Stimulated activated memory B cell treated with anti-CD40 and anti-IgM and Interleukin-4, amounts not matched to agents 10 μg/mL and 1 μg/mL and 100 μg/mL, for 72 hours (primary cell): ENCODE data around the gene CMTM3.
"Not testable (repeated sequence)": the region's sequence is repeated elsewhere in the genome, so short reads cannot be mapped to it uniquely, and the experiment has no call there.

Source experiments
- ATAC-seq: fragments of 150-1000 bp; cut with Tn5 transposase; 2 replicates; pipeline ENCODE4 v1.10.0; 2021
- H3K27ac Mint-ChIP-seq: one replicate; pipeline ENCODE4 v1.8.0; 2022; ENCODE audit warnings: mild to moderate bottlenecking, mixed read lengths
- H3K27me3 Mint-ChIP-seq: one replicate; pipeline ENCODE4 v1.8.0; 2022; ENCODE audit warnings: mixed read lengths
- H3K36me3 Mint-ChIP-seq: one replicate; pipeline ENCODE4 v1.8.0; 2022; ENCODE audit warnings: mixed read lengths
- H3K4me1 Mint-ChIP-seq: one replicate; pipeline ENCODE4 v1.8.0; 2022; ENCODE audit warnings: mixed read lengths
- H3K4me3 Mint-ChIP-seq: one replicate; pipeline ENCODE4 v1.8.0; 2022; ENCODE audit warnings: mild to moderate bottlenecking, moderate library complexity, mixed read lengths
- H3K9me3 Mint-ChIP-seq: one replicate; pipeline ENCODE4 v1.8.0; 2022; ENCODE audit warnings: mixed read lengths

The CMTM3 gene

DNA sequence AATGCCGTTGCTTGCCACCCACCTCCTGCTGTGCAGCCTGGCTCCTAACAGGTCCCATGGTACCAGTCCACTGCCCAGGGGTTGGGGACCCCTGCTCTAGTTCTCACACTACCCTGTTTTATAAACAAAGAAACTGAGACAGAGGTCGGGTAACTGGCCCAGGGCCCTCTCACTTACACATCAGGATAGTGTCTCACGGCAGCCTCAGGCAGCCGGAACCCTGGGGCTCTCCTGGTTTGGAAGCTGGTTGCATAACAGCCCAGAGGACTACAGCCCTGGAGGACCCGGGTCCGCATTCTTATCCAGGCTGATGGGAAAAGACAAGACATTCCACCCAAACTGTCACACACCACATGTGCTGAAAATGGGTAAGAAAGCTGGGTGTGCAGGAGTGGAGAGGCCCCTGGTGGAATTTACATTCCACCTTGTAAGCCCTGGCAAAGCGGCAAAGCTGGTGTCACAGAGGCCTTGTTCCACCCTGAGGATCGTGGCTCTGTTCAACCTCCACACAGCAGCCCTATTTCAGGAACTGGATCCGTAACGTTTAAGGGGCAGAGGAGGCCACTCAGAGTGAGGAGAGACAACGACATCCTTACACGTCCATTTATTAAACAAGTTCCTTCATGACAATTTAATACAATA is 9.8 kb downstream of the CMTM3 start:
- Mint-ChIP-seq H3K36me3 (no peaks in the 10 kb centered on the region), H3K27me3 (peaks cover 37% of the 10 kb centered on the region), H3K4me1 (no peaks in the 10 kb centered on the region), H3K27ac (no peak overlapping the region), H3K4me3 (no peak overlapping the region), H3K9me3 (no peaks in the 10 kb centered on the region)
- no peak for ATAC-seq

DNA sequence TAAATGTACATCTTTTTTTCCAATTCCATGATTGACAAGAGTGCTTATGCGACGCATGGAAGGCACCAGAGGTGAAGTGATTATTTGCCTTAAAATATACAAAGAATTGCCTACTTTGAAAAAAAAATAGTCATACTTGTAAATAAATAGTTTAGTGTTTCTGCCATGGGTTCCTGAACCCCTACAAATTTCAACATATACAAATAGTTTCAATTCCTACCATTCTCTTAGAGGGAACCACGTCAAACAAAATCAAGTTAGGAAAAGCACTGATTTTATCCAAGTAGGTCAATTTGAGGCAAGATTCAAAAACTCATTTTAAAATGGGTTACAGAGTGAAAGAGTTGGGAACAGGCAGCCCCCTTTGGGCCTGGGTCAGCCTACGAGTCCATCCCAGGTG is 11.7 kb downstream of the CMTM3 start:
- Mint-ChIP-seq H3K36me3 (no peaks in the 10 kb centered on the region), H3K27ac (no peak overlapping the region), H3K9me3 (no peaks in the 10 kb centered on the region), H3K27me3 (peaks cover 31% of the 10 kb centered on the region), H3K4me1 (no peaks in the 10 kb centered on the region), H3K4me3 (no peak overlapping the region)
- ATAC-seq: no peak

DNA sequence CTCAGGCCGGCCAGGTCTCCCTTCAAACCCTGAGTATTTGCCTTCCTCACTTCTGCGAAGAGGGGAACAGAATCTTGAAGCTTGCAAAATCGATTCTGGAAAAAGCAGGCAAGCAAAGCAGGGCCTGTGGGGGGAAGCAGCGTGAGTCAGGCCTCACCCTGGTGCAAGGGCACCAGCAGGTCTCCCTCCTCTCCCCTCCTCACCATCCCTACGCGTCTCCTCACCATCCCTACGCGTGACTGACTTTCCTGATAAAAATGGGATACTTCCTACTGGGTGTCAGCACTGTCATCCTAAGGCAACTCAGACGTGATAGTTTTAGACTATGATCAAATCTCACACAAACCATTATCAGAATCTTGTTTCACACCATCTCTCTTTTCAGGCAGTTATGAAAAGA is 12.1 kb downstream of the CMTM3 start:
- Mint-ChIP-seq H3K27me3 (peaks cover 30% of the 10 kb centered on the region), H3K4me3 (no peak overlapping the region), H3K4me1 (no peaks in the 10 kb centered on the region), H3K9me3 (no peaks in the 10 kb centered on the region), H3K27ac (no peak overlapping the region), H3K36me3 (no peaks in the 10 kb centered on the region)
- no peak for ATAC-seq

DNA sequence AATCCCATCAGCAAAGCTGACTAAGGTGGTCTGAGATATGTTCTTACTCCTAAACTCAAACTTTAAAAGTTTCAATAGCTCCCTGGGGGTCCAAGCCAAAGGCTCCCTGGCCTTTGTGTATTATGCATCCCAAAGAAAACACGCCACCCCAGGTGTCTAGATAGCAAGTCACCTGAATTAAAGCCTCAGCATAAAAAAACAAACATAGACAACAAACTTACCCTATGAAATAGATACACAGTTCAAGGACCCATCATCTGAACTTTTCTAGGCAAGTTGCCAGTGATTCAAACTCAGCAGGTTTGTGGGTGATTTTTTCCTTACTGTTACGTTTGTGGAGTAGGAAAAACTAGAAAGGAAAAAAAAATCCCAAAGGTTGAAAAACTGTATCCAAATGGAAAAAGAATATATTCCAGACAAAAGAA is 12.5 kb downstream of the CMTM3 start:
- Mint-ChIP-seq H3K36me3 (no peaks in the 10 kb centered on the region), H3K27me3 (peaks cover 31% of the 10 kb centered on the region), H3K9me3 (no peaks in the 10 kb centered on the region), H3K27ac (no peak overlapping the region), H3K4me3 (no peak overlapping the region), H3K4me1 (no peaks in the 10 kb centered on the region)
- no peak for ATAC-seq

DNA sequence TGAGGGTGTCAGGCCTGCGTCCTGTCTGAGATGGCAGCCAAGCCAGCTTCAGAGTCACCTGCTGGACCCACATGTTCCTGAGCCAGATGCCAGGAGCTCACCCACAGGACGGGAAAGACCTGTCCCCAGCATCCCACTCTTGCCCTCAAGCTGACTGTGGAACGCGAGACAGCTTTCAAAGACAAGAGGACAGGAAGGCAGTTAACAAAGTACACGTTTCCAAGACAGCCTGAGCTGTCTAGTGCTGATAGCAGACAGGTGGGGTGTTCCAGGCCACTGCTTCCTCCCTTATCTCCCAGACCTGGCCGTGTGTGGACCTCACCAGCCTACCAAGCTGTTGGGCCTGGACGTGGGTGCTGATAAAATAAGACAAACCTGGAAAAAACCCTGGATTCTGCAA is 13.2 kb downstream of the CMTM3 start:
- Mint-ChIP-seq H3K9me3 (no peaks in the 10 kb centered on the region), H3K4me3 (no peak overlapping the region)

DNA sequence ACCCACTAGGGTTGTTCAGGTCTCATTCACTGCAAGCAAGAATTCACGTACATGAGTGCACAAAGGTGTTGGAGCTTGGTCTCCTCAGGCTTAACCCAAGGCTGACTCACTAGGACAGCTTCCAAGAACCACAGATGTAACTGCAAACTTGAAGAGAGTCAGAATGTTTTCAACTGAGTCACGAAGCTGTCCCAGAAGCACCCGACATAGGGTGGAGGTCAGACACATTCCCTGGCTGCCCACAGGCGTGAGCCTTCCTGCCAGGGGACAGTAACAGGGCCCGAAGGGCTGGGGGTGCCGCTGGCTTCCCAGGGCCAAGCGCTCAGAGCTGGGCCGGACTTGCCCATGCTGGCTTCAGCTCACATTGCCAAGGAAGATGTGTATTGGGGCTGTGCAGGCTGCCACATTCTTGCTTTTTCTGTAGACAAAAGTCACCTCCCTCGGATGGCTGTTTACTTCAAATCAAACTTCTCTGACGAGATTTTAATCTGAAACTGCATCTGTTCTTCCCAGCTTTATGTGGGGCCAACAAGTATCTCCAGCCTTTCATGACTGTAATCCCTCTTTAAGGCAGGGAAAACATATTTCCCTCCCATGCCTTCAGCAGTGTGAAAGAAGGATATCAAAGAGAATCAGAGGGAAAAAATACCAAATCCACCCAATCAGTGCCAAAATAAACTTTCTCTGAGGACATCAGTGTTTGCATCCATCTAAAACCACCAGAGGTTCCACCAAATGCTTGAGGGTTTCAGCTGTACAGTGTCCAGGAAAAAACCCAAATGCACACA is 14.3 kb downstream of the CMTM3 start:
- ATAC-seq: no peak
- H3K4me3 Mint-ChIP-seq: no peak overlapping the region
- H3K9me3 Mint-ChIP-seq: no peaks in the 10 kb centered on the region
- H3K27ac Mint-ChIP-seq: no peak overlapping the region
- H3K36me3 Mint-ChIP-seq: no peaks in the 10 kb centered on the region
- peaks cover 46% of the 10 kb centered on the region for H3K27me3 Mint-ChIP-seq
- no peaks in the 10 kb centered on the region for H3K4me1 Mint-ChIP-seq

More for the DNA sequence above, 13.2 kb downstream of the CMTM3 start:
- no peak for ATAC-seq
- H3K27me3 Mint-ChIP-seq: peaks cover 37% of the 10 kb centered on the region
- no peaks in the 10 kb centered on the region for H3K36me3 Mint-ChIP-seq
- H3K4me1 Mint-ChIP-seq: no peaks in the 10 kb centered on the region
- no peak overlapping the region for H3K27ac Mint-ChIP-seq

DNA sequence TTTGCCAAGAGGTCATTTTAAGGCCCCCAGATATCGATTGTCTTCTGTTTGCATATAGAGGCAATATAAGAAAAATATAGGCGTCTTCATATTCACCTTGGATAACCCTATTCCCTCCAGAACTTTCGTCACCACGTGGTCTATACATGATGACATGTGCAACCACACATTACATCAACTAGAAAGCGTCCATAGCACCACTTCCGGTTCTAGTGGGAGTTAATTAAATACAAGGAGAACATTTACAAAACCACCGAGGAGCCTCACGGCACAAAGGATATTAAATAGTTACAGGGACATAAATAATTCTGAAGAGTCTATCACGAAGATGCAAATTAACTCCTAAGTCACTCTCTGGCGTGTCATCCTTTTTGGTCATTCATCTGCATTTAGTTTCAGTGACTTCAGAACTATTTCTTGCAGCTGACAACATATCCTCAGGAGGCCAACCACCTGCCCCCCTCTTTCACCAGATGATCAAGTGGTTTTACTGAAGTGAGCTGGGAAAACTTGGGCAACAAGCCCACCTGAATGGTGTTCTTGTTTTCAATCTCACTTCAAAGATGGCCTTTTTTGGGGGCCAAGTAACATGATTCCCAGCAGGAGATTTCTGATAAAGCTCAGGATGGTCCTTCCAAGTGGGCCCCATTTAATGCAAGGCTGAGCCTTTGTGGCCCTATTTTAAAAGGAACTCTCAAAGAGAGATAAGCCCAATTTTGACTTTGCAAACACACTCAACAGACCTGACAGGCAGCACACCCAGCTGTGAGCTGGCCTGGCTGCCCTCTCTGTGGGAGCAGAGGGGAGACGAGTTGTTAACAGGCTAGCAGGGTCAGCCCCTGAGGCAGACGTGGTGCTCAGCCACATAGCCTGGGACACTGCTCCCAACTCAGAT is 15.3 kb downstream of the CMTM3 start:
- H3K4me1 Mint-ChIP-seq: no peaks in the 10 kb centered on the region
- no peaks in the 10 kb centered on the region for H3K9me3 Mint-ChIP-seq
- H3K36me3 Mint-ChIP-seq: no peaks in the 10 kb centered on the region
- H3K27me3 Mint-ChIP-seq: peaks cover 46% of the 10 kb centered on the region
- no peak for ATAC-seq
- H3K4me3 Mint-ChIP-seq: no peak overlapping the region
- no peak overlapping the region for H3K27ac Mint-ChIP-seq

DNA sequence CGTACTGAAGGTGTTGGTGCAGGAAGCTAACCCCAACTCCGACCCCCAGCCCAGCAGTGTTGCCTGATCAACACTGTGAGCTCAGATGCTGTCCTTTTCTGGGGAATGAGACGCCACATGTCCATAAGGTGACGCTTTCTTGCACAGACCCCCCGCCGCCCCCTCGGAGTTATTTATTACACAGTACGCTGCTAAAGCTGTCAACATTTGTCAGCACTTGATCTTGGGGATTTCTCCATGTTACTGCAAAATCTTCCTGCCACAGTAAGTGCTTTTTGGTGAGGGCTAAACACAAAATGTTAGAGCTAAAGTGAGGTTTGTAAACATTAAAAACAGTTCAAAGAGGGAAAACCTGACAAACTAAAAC is 15.9 kb downstream of the CMTM3 start:
- no peak overlapping the region for H3K27ac Mint-ChIP-seq
- no peaks in the 10 kb centered on the region for H3K9me3 Mint-ChIP-seq
- ATAC-seq: no peak
- H3K36me3 Mint-ChIP-seq: no peaks in the 10 kb centered on the region
- no peak overlapping the region for H3K4me3 Mint-ChIP-seq
- H3K27me3 Mint-ChIP-seq: peaks cover 40% of the 10 kb centered on the region
- H3K4me1 Mint-ChIP-seq: no peaks in the 10 kb centered on the region

DNA sequence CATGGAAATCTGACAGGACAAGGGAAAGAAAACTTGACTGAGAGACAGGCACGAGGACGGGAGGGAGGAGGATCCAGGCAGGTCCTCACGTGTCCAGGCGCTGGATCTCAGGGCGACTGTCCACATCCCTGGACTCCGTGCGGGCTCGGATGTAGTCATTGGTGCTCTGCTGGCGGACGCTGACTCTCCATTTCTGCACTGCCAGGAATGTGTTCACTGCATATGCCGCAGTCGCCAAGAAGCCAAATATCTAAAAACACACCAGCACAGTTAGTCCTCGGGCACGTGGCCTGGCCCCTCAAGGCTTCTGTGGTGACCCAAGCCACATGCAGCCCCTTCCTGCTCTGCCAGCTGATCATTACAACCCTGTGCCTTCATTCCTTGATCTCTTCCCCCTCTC is 17.5 kb downstream of the CMTM3 start:
- ATAC-seq: no peak
- no peaks in the 10 kb centered on the region for H3K36me3 Mint-ChIP-seq
- H3K9me3 Mint-ChIP-seq: no peaks in the 10 kb centered on the region
- no peak overlapping the region for H3K4me3 Mint-ChIP-seq
- H3K4me1 Mint-ChIP-seq: no peaks in the 10 kb centered on the region
- H3K27ac Mint-ChIP-seq: no peak overlapping the region
- H3K27me3 Mint-ChIP-seq: peaks cover 48% of the 10 kb centered on the region

DNA sequence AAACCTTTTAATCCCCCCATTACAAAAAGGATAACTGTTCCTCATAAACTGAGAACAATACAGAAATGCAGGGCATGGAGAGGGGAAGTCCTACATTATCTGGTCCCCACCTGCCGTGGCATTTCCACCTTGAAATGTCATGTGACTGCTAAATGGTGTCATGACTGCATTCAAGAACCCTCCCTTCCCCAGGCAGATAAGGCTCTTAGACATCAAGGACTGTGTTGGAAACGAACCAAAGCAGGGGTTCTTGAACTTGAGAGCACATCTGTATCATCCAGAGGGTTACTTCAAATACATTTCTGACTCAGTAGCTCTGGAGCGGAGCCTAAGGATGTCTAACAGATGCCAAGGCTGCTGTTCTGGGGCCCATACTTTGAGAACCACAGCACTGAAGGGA is 18.4 kb downstream of the CMTM3 start:
- ATAC-seq: no peak
- no peaks in the 10 kb centered on the region for H3K36me3 Mint-ChIP-seq
- peaks cover 48% of the 10 kb centered on the region for H3K27me3 Mint-ChIP-seq
- no peaks in the 10 kb centered on the region for H3K4me1 Mint-ChIP-seq
- no peak overlapping the region for H3K27ac Mint-ChIP-seq
- H3K4me3 Mint-ChIP-seq: no peak overlapping the region
- no peaks in the 10 kb centered on the region for H3K9me3 Mint-ChIP-seq

DNA sequence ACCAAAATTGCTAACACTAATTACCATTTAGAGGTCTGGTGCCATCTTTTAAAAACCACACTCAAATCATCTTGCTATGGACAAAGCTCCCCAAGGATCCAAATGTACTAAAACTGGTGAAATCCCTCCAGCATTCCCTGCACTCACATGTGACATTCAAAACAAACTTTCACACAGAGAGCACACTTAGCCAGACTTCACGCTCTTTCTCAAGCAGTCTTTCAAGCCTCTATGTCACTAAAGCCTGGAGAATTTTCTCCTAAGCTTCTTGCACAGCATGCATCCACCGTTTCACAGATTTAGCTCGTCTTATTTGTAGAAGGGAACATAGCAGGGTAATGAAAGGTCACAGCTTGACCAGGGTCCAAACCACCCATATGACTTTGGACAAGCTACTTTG is 19.3 kb downstream of the CMTM3 start:
- H3K4me1 Mint-ChIP-seq: no peaks in the 10 kb centered on the region
- ATAC-seq: no peak
- no peak overlapping the region for H3K27ac Mint-ChIP-seq
- no peaks in the 10 kb centered on the region for H3K36me3 Mint-ChIP-seq
- no peaks in the 10 kb centered on the region for H3K9me3 Mint-ChIP-seq
- no peak overlapping the region for H3K4me3 Mint-ChIP-seq
- peaks cover 48% of the 10 kb centered on the region for H3K27me3 Mint-ChIP-seq

DNA sequence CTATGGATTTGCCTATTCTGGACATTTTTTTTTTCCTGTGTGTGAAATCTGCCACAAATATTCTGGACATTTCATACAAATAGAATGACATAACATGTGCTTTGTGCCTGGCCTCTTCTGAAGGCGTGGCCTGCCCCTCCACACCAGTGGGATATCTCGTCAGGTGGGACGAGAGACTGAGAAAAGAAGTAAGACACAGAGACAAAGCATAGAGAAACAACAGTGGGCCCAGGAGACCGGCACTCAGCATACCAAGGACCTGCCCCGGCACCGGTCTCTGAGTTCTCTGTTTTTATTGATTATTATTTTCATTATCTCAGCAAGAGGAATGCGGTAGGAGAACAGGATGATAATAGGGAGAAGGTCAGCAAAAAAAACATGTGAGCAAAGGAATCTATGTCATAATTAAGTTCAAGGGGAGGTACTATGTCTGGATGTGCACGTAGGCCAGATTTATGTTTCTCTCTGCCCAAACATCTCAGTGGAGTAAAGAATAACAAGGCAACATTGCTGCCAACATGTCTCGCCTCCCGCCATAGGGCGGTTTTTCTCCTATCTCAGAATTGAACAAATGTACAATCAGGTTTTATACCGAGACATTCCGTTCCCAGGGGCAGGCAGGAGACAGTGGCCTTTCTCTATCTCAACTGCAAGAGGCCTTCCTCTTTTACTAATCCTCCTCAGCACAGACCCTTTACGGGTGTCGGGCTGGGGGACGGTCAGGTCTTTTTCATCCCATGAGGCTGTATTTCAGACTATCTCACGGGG is 23.3 kb downstream of the CMTM3 start:
- not testable (repeated sequence) for H3K27ac Mint-ChIP-seq, H3K9me3 Mint-ChIP-seq, H3K36me3 Mint-ChIP-seq, ATAC-seq, H3K4me3 Mint-ChIP-seq, H3K4me1 Mint-ChIP-seq
- H3K27me3 Mint-ChIP-seq: peaks cover 33% of the 10 kb centered on the region

DNA sequence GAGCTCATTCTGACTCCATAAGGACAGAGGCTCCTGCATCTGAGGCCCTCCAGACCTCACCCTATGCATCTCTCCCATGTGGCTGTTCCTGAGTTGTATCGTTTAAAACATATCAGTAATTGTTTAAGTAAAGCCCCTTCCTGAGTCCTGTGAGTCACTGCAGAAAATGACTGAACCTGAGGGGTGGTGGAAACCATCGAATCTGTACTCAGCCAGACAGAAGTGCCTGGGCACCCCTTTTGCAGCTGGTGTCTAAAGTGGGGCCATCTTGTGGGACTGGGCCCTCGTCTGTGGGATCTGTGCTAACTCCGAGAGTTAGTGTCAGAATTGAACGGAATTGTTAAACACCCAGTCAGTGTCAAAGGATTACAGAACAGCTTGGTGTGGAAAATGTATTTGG is 25.4 kb downstream of the CMTM3 start:
- ATAC-seq: no peak
- Mint-ChIP-seq H3K9me3 (no peaks in the 10 kb centered on the region), H3K27ac (no peak overlapping the region), H3K4me1 (no peaks in the 10 kb centered on the region), H3K27me3 (peaks cover 42% of the 10 kb centered on the region), H3K4me3 (no peak overlapping the region), H3K36me3 (no peaks in the 10 kb centered on the region)

DNA sequence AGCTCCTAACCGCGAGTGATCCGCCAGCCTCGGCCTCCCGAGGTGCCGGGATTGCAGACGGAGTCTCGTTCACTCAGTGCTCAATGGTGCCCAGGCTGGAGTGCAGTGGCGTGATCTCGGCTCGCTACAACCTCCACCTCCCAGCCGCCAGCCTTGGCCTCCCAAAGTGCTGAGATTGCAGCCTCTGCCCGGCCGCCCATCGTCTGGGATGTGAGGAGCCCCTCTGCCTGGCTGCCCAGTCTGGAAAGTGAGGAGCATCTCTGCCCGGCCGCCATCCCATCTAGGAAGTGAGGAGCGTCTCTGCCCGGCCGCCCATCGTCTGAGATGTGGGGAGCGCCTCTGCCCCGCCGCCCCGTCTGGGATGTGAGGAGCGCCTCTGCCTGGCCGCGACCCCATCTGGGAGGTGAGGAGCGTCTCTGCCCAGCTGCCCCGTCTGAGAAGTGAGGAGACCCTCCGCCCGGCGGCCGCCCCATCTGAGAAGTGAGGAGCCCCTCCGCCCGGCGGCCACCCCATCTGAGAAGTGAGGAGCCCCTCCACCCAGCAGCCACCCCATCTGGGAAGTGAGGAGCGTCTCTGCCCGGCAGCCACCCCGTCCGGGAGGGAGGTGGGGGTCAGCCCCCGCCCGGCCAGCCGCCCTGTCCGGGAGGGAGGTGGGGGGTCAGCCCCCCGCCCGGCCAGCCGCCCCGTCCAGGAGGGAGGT is 26.2 kb downstream of the CMTM3 start:
- ATAC-seq, H3K9me3 Mint-ChIP-seq, H3K4me1 Mint-ChIP-seq, H3K4me3 Mint-ChIP-seq, H3K36me3 Mint-ChIP-seq, H3K27ac Mint-ChIP-seq: not testable (repeated sequence)
- peaks cover 44% of the 10 kb centered on the region for H3K27me3 Mint-ChIP-seq
